NCI-H146 treated with DMSO at 0.1 percent for 48 hours (cell line): ENCODE measurements around the gene WNT10A.
"Not testable (repeated sequence)": the region's sequence is repeated elsewhere in the genome, so short reads cannot be mapped to it uniquely, and the experiment has no call there.

Source experiments
- DNase-seq: peaks from one replicate; lab custom pipeline; 2025; ENCODE audit not compliant: unreplicated experiment; lab: John Stamatoyannopoulos, UW

Gene WNT10A

GRCh38 chr2:218880102-218880858, at the start of gene WNT10A:
TSS of gene WNT10A (plus strand) at chr2:218880852. CDS start at chr2:218880996, 144 bp downstream.
- no peak for DNase-seq

GRCh38 chr2:218831378-218831990, 49.2 kb upstream of the WNT10A start, which contains the start of gene PRKAG3:
TSS of gene PRKAG3 (minus strand) at chr2:218831803.
- DNase-seq: no peak

- DNase-seq: no peak
Observed at GRCh38 chr2:218832081-218832480, 48.6 kb upstream of the WNT10A start.

- DNase-seq: no peak
Observed at GRCh38 chr2:218832520-218832919, 48.1 kb upstream of the WNT10A start.

- no peak for DNase-seq
Observed at GRCh38 chr2:218833023-218833609, 47.5 kb upstream of the WNT10A start.

GRCh38 chr2:218834685-218835084, 46.0 kb upstream of the WNT10A start:
- DNase-seq: peak; percentile 26

- no peak for DNase-seq
Observed at GRCh38 chr2:218837495-218837894, 43.2 kb upstream of the WNT10A start.

GRCh38 chr2:218839430-218839829, 41.2 kb upstream of the WNT10A start:
- no peak for DNase-seq

- no peak for DNase-seq
Observed at GRCh38 chr2:218839888-218840287, 40.8 kb upstream of the WNT10A start.

GRCh38 chr2:218844334-218844733, 36.3 kb upstream of the WNT10A start:
- not testable (repeated sequence) for DNase-seq

- DNase-seq: not testable (repeated sequence)
Observed at GRCh38 chr2:218846963-218847362, 33.7 kb upstream of the WNT10A start.

GRCh38 chr2:218849721-218850120, 30.9 kb upstream of the WNT10A start:
- DNase-seq: no peak

- DNase-seq: no peak
Observed at GRCh38 chr2:218850796-218851195, 29.9 kb upstream of the WNT10A start.

- no peak for DNase-seq
Observed at GRCh38 chr2:218851286-218851685, 29.4 kb upstream of the WNT10A start.

- peak; percentile 45 for DNase-seq
Observed at GRCh38 chr2:218852911-218853667, 27.6 kb upstream of the WNT10A start.

- no peak for DNase-seq
Observed at GRCh38 chr2:218853766-218854165, 26.9 kb upstream of the WNT10A start.

GRCh38 chr2:218854860-218855259, 25.8 kb upstream of the WNT10A start:
- no peak for DNase-seq

GRCh38 chr2:218855305-218856166, 25.1 kb upstream of the WNT10A start:
- DNase-seq: no peak

GRCh38 chr2:218856167-218856895, 24.3 kb upstream of the WNT10A start:
- no peak for DNase-seq

GRCh38 chr2:218856896-218857243, 23.8 kb upstream of the WNT10A start:
- DNase-seq: no peak
